Glutamatergic neuron (in vitro differentiated cells): Measurements from ENCODE around the gene RAB29. TPM values are rescaled to one million over a fixed set of nuclear protein-coding genes. Genes with fewer than 3 reads are reported as not detected.

Experiments used
- DNase-seq: peaks from one replicate; pipeline ENCODE4 v3.0.0; 2022
- H3K27ac Mint-ChIP-seq: one replicate; pipeline ENCODE4 v1.8.0; 2020; ENCODE audit warnings: mild to moderate bottlenecking, mixed read lengths, inconsistent platforms; ENCODE audit not compliant: unreplicated experiment
- H3K27me3 Mint-ChIP-seq: one replicate; pipeline ENCODE4 v1.8.0; 2020; ENCODE audit warnings: mild to moderate bottlenecking, moderate library complexity, mixed read lengths, inconsistent platforms; ENCODE audit not compliant: unreplicated experiment
- H3K36me3 Mint-ChIP-seq: one replicate; pipeline ENCODE4 v1.8.0; 2020; ENCODE audit warnings: mild to moderate bottlenecking, mixed read lengths, inconsistent platforms; ENCODE audit not compliant: unreplicated experiment
- H3K4me1 Mint-ChIP-seq: one replicate; pipeline ENCODE4 v1.8.0; 2020; ENCODE audit warnings: mild to moderate bottlenecking, low read depth, mixed read lengths, inconsistent platforms; ENCODE audit not compliant: unreplicated experiment
- H3K4me3 Mint-ChIP-seq: one replicate; pipeline ENCODE4 v1.8.0; 2020; ENCODE audit warnings: mild to moderate bottlenecking, mixed read lengths, inconsistent platforms; ENCODE audit not compliant: unreplicated experiment
- H3K9me3 Mint-ChIP-seq: one replicate; pipeline ENCODE4 v1.8.0; 2020; ENCODE audit warnings: mild to moderate bottlenecking, moderate library complexity, mixed read lengths, inconsistent platforms; ENCODE audit not compliant: unreplicated experiment
- CTCF ChIP-seq: fragments of 200-600 bp; sonication (generic); IDR thresholded peaks from one replicate; pipeline ENCODE4 v1.5.0; 2021; ENCODE audit not compliant: partially characterized antibody, unreplicated experiment
- total RNA-seq: library from RNA; stranded (reverse); fragmentation: NEBNext Ultra II Directional; extraction: Animal tissue kit (Norgen Biotek cat#: 25700); gene quantifications from one replicate; pipeline ENCODE4 v1.2.1, GENCODE V29; 2021; ENCODE audit not compliant: unreplicated experiment

RAB29 gene
- total RNA-seq, 1 donor from 2014 or later = 1.7 TPM

- H3K36me3 Mint-ChIP-seq = no peaks in the 10 kb centered on the region
- H3K9me3 Mint-ChIP-seq = peaks cover 3% of the 10 kb centered on the region
- no peaks in the 10 kb centered on the region for H3K27me3 Mint-ChIP-seq
- TF ChIP-seq CTCF = no peak
- H3K4me3 Mint-ChIP-seq = no peak overlapping the region
- no peak for DNase-seq
- H3K27ac Mint-ChIP-seq = no peak overlapping the region
- H3K4me1 Mint-ChIP-seq = no peaks in the 10 kb centered on the region
These were observed 18.7 kb downstream of the RAB29 start for GRCh38 chr1:205756552-205756951.

GRCh38 chr1:205754857-205755256 is 20.4 kb downstream of the RAB29 start:
- H3K9me3 Mint-ChIP-seq = peaks cover 12% of the 10 kb centered on the region
- H3K27me3 Mint-ChIP-seq = peaks cover 3% of the 10 kb centered on the region
- no peak overlapping the region for H3K4me3 Mint-ChIP-seq
- DNase-seq = no peak
- no peaks in the 10 kb centered on the region for H3K36me3 Mint-ChIP-seq
- peaks cover 2% of the 10 kb centered on the region for H3K4me1 Mint-ChIP-seq
- no peak for TF ChIP-seq CTCF
- no peak overlapping the region for H3K27ac Mint-ChIP-seq

- Mint-ChIP-seq H3K27me3 (peaks cover 5% of the 10 kb centered on the region), H3K27ac (peak overlapping the region; percentile 65), H3K4me3 (peak overlapping the region; percentile 89), H3K4me1 (peaks cover 16% of the 10 kb centered on the region), H3K36me3 (no peaks in the 10 kb centered on the region), H3K9me3 (peaks cover 16% of the 10 kb centered on the region)
- no peak for TF ChIP-seq CTCF
- DNase-seq = no peak
These were observed 24.1 kb downstream of the RAB29 start for GRCh38 chr1:205751036-205751651.

- Mint-ChIP-seq H3K27me3 (peaks cover 5% of the 10 kb centered on the region), H3K4me3 (peak within 1 kb of the TSS; percentile 93), H3K27ac (peak within 1 kb of the TSS; percentile 95), H3K9me3 (peaks cover 16% of the 10 kb centered on the region), H3K36me3 (no peaks in the 10 kb centered on the region), H3K4me1 (peaks cover 17% of the 10 kb centered on the region)
- peak; percentile 94 for DNase-seq
- no peak for TF ChIP-seq CTCF
These were observed 24.9 kb downstream of the RAB29 start, which contains the start of gene NUCKS1 for GRCh38 chr1:205750138-205751035. TSS of gene NUCKS1 (minus strand) at chr1:205750182. CDS start at chr1:205749973, 209 bp downstream.
